GM13976 (cell line): ENCODE data around the gene CFAP161.

Experiments used
- DNase-seq: peaks from one replicate; pipeline ENCODE4 v3.0.0; 2012; ENCODE audit warnings: low spot score
- CTCF ChIP-seq: IDR thresholded peaks from 2 replicates; pipeline ENCODE4 v1.5.1; 2012; ENCODE audit warnings: borderline replicate concordance, mild to moderate bottlenecking; ENCODE audit not compliant: insufficient read depth; ENCODE audit errors: extremely low read depth, missing control alignments, control extremely low read depth
- in situ Hi-C: fragments of 300-500 bp; cut with MboI; formaldehyde crosslinking; loops from one replicate; pipeline ENCODE4 v1.12.0; 2022; ENCODE audit warnings: low sequenced_read_pairs, mixed read lengths, inconsistent platforms; ENCODE audit not compliant: unreplicated experiment

Gene CFAP161

GRCh38 chr15:81133782-81134461, at the start of gene CFAP161:
Gene CFAP161 (plus strand): TSS chr15:81134270. CDS start chr15:81134330, 60 bp downstream.
- DNase-seq, result peak; percentile 53
- in situ Hi-C loops, result no loop called here
- no peak for TF ChIP-seq CTCF

DNA sequence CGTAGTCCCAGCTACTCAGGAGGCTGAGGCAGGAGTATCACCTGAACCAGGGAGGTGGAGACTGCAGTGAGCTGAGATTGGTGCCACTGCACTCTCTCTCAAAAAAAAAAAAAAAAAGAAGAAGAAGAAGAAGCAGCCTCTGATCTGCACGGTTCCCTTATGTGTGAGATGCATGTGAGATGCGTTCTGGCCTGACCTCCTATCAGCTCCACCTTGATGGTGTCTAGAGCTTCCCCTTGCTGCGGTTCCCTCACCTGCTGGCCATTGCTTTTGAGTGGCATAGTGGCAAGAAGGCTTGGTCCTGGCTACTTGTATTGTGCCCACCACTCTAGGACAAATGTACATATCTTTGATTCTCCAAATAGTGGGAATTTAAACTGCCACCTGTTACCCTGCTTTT, 49.4 kb upstream of the CFAP161 start:
- in situ Hi-C loops, result no loop called here
- no peak for TF ChIP-seq CTCF
- DNase-seq, result no peak

- DNase-seq, result no peak
- no peak for TF ChIP-seq CTCF
- in situ Hi-C loops, result no loop called here
Measured at GRCh38 chr15:81085213-81085612, 48.9 kb upstream of the CFAP161 start.

- in situ Hi-C loops, result no loop called here
- no peak for DNase-seq
- no peak for TF ChIP-seq CTCF
Measured at GRCh38 chr15:81085898-81086297, 48.2 kb upstream of the CFAP161 start.

- no peak for TF ChIP-seq CTCF
- in situ Hi-C loops, result no loop called here
- DNase-seq, result no peak
Measured at GRCh38 chr15:81087066-81087465, 47.0 kb upstream of the CFAP161 start.

- in situ Hi-C loops, result no loop called here
- no peak for TF ChIP-seq CTCF
- DNase-seq, result no peak
Measured at GRCh38 chr15:81087694-81088093, 46.4 kb upstream of the CFAP161 start.
